OCI-LY1 (cell line): ENCODE data around the gene NDUFS5.
"Not testable (repeated sequence)": the region's sequence is repeated elsewhere in the genome, so short reads cannot be mapped to it uniquely, and the experiment has no call there.

ENCODE experiments used
- H2AFZ ChIP-seq: fragments of 200-600 bp; sonication (generic), shearing (Covaris generic); 2 replicates; pipeline ENCODE4 v1.6.0; 2014; ENCODE audit warnings: antibody characterized with exemption, mild to moderate bottlenecking, low read length
- H3F3A ChIP-seq: fragments of 200-600 bp; sonication (generic), shearing (Covaris generic); 2 replicates; pipeline ENCODE4 v1.6.0; 2014; ENCODE audit warnings: mild to moderate bottlenecking, antibody characterized with exemption, low read length, moderate library complexity; ENCODE audit not compliant: insufficient read depth
- H3K27ac ChIP-seq: fragments of 200-600 bp; sonication (generic); 2 replicates; pipeline ENCODE4 v1.5.1; 2014; ENCODE audit warnings: low read length, mixed run types, mild to moderate bottlenecking, low read depth; ENCODE audit not compliant: poor library complexity, severe bottlenecking
- H3K27me3 ChIP-seq: fragments of 200-600 bp; sonication (generic); 2 replicates; pipeline ENCODE4 v1.6.0; 2014; ENCODE audit warnings: antibody characterized with exemption, mild to moderate bottlenecking, low read length, moderate library complexity; ENCODE audit not compliant: insufficient read depth
- H3K36me3 ChIP-seq: fragments of 200-600 bp; sonication (generic); 2 replicates; pipeline ENCODE4 v1.6.1; 2014; ENCODE audit warnings: mild to moderate bottlenecking, antibody characterized with exemption, low read length, moderate library complexity, mixed read lengths; ENCODE audit not compliant: insufficient read depth
- H3K4me1 ChIP-seq: fragments of 200-600 bp; sonication (generic); 2 replicates; pipeline ENCODE4 v1.5.1; 2014; ENCODE audit warnings: mild to moderate bottlenecking, low read length, moderate library complexity; ENCODE audit not compliant: insufficient read depth, severe bottlenecking
- H3K4me2 ChIP-seq: fragments of 200-600 bp; sonication (generic), shearing (Covaris generic); 2 replicates; pipeline ENCODE4 v1.6.1; 2014; ENCODE audit warnings: low read length
- H3K4me3 ChIP-seq: fragments of 200-600 bp; sonication (generic); 2 replicates; pipeline ENCODE4 v1.5.1; 2014; ENCODE audit warnings: low read length, low read depth, mild to moderate bottlenecking, mixed read lengths; ENCODE audit not compliant: poor library complexity, severe bottlenecking
- H3K79me2 ChIP-seq: fragments of 200-600 bp; shearing (Covaris generic); 2 replicates; pipeline ENCODE4 v1.6.1; 2016; ENCODE audit warnings: mixed run types, low read length, mixed read lengths; ENCODE audit not compliant: insufficient read depth
- H3K9ac ChIP-seq: fragments of 200-600 bp; sonication (generic), shearing (Covaris generic); 2 replicates; pipeline ENCODE4 v1.6.1; 2014; ENCODE audit warnings: mild to moderate bottlenecking, low read length, mixed read lengths
- H3K9me2 ChIP-seq: fragments of 200-600 bp; sonication (generic), shearing (Covaris generic); 2 replicates; pipeline ENCODE4 v1.6.1; 2014; ENCODE audit warnings: low read depth, mild to moderate bottlenecking, low read length, mixed read lengths
- H3K9me3 ChIP-seq: fragments of 200-600 bp; shearing (Covaris generic); 2 replicates; pipeline ENCODE4 v1.6.1; 2014; ENCODE audit warnings: low read length, mixed read lengths
- H4K20me1 ChIP-seq: fragments of 200-600 bp; sonication (generic), shearing (Covaris generic); 2 replicates; pipeline ENCODE4 v1.6.0; 2016; ENCODE audit warnings: mild to moderate bottlenecking, low read length; ENCODE audit not compliant: insufficient read depth
- EZH2 ChIP-seq: fragments of 200-600 bp; sonication (generic), shearing (Covaris generic); IDR thresholded peaks from 2 replicates; pipeline ENCODE4 v1.8.0; 2017; ENCODE audit warnings: borderline replicate concordance, mixed run types, mild to moderate bottlenecking, antibody characterized with exemption, low read length, moderate library complexity, mixed read lengths
- TF ChIP-seq, protein P1 (sequence below): fragments of 200-600 bp; sonication (generic), shearing (Covaris generic); IDR thresholded peaks from 2 replicates; pipeline ENCODE4 v1.5.1; 2017; ENCODE audit warnings: mild to moderate bottlenecking, antibody characterized with exemption, low read length, moderate library complexity, mixed read lengths

The NDUFS5 gene

DNA sequence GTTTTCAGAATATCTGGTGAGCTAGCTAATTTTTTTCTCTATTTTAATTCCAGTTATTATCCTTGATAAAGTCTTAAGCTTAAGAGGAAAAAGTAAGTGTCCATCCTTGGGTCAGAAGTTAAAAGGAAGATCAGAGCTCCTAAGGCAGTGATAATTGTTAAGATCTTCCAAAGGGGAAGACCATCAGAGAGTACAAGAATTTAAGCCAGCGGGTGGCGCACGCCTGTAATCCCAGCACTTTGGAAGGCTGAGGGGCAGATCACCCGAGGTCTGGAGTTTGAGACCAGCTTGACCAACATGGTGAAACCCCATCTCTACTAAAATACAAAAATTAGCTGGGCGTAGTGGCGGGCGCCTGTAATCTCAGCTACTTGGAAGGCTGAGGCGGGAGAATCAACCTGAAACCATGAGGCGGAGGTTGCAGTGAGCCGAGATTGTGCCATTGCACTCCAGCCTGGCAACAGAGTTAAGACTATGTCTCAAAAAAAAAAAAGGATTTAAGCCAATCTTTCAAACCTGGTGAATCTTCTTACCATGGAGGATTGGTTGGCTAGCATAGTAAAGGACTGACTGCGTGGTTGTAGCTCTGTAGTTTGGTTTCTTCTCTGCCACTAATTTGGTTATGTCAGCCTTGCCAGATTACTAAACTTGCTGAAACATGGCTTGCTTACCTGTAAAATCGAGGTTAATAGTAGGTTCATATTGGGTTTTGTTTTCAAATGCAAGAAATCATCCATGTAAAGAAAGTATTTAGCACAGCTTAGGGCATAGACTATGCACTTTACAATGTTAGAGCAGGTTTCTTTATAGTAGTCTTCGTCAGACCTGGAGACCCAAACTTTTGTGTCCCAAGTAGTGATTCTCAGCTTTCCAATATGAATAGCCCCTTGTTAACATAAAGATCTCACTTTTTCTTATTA is 19.2 kb upstream of the NDUFS5 start:
- H3F3A ChIP-seq: no peaks in the 10 kb centered on the region
- H3K36me3 ChIP-seq: peaks cover 76% of the 10 kb centered on the region
- no peak overlapping the region for H3K4me3 ChIP-seq

DNA sequence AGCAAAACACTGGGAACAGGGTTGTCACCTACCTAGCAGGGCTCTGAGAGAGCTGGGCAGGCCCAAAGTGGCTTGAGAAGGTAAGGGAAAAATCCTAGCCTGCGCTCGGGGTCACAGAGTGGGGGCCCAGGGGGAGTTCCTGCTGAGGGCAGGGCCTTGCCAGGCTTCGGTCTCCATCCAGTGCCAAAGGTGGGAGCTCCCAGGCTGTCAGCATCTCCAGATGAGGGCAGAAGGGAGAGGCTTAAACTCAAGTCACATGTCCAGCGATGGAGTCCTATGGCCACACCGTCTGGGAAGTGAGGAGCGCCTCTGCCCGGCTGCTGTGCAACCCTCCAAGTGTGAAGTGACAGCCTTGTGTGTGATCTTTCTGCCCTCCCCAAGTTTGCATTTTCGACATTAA is 11.2 kb upstream of the NDUFS5 start:
- not testable (repeated sequence) for H3K4me1 ChIP-seq, H3K4me3 ChIP-seq, H3K9ac ChIP-seq, H3K27ac ChIP-seq, H3F3A ChIP-seq, H3K27me3 ChIP-seq, H3K9me2 ChIP-seq, H3K36me3 ChIP-seq, H3K9me3 ChIP-seq, H2AFZ ChIP-seq, H3K4me2 ChIP-seq, H4K20me1 ChIP-seq, H3K79me2 ChIP-seq

More for the DNA sequence above, 19.2 kb upstream of the NDUFS5 start:
- TF ChIP-seq EZH2: no peak
- TF ChIP-seq, protein P1, sequence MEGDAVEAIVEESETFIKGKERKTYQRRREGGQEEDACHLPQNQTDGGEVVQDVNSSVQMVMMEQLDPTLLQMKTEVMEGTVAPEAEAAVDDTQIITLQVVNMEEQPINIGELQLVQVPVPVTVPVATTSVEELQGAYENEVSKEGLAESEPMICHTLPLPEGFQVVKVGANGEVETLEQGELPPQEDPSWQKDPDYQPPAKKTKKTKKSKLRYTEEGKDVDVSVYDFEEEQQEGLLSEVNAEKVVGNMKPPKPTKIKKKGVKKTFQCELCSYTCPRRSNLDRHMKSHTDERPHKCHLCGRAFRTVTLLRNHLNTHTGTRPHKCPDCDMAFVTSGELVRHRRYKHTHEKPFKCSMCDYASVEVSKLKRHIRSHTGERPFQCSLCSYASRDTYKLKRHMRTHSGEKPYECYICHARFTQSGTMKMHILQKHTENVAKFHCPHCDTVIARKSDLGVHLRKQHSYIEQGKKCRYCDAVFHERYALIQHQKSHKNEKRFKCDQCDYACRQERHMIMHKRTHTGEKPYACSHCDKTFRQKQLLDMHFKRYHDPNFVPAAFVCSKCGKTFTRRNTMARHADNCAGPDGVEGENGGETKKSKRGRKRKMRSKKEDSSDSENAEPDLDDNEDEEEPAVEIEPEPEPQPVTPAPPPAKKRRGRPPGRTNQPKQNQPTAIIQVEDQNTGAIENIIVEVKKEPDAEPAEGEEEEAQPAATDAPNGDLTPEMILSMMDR: no peak
- no peaks in the 10 kb centered on the region for H3K27me3 ChIP-seq
- no peaks in the 10 kb centered on the region for H3K9me2 ChIP-seq
- no peak overlapping the region for H3K4me2 ChIP-seq
- no peaks in the 10 kb centered on the region for H3K4me1 ChIP-seq
- H3K79me2 ChIP-seq: no peaks in the 10 kb centered on the region
- no peak overlapping the region for H2AFZ ChIP-seq
- H3K9me3 ChIP-seq: no peaks in the 10 kb centered on the region
- H3K27ac ChIP-seq: no peak overlapping the region
- no peaks in the 10 kb centered on the region for H4K20me1 ChIP-seq
- no peak overlapping the region for H3K9ac ChIP-seq

DNA sequence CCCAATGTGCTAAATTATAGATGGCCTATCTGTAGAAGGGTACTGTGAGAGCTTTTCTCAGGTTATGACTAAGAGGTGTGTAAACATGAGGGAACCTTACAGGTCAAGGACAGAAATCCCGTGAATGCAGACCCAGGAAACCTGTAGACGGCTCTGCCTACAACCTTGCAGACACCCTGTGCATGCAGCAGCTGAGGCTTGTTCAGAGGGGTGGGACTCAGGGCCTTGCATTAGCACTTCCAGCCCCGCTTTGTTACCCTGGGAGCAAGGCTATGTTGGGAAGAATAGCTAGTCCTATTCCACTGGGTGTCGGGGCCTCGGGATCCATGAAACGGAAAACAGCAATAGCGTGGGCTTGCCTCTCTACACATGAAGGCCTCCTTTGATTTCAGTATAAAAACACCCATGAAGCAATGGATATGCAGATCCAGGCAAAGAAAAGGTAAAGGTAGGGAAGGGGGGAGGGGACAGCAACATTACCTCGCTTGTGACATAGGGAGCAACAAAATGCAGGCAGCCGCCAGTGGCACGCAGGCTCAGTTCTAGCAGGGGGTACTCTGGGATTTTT is 9.5 kb upstream of the NDUFS5 start:
- Histone ChIP-seq H3K9ac (no peak overlapping the region), H3K27me3 (no peaks in the 10 kb centered on the region), H2AFZ (no peak overlapping the region), H3K4me3 (no peak overlapping the region), H3K9me2 (no peaks in the 10 kb centered on the region), H3K9me3 (no peaks in the 10 kb centered on the region), H3K79me2 (no peaks in the 10 kb centered on the region), H3K36me3 (peaks cover 4% of the 10 kb centered on the region; the same call in 1 of the 2 replicates), H3K4me1 (no peaks in the 10 kb centered on the region), H3F3A (no peaks in the 10 kb centered on the region), H3K27ac (no peak overlapping the region), H3K4me2 (no peak overlapping the region), H4K20me1 (no peaks in the 10 kb centered on the region)
- TF ChIP-seq, protein P1: no peak
- TF ChIP-seq EZH2: no peak
